ENCODE data around the gene OR51M1. TPM values are rescaled to one million over a fixed set of nuclear protein-coding genes. Genes with fewer than 3 reads are reported as not detected.

OR51M1 gene
- total and polyA plus RNA-seq, 2 of the 13 experiments (the other 11 are each of a cell fraction or from before 2014, with no cell fraction given): not detected

- TF ChIP-seq ZBTB4 (CRISPR knock-in tag; IDR thresholded peaks at IDR 0.05; ENCODE audit: borderline replicate concordance) (no peak), NFRKB (IDR thresholded peaks at IDR 0.05) (no peak), ZNF563 (CRISPR knock-in tag; IDR thresholded peaks at IDR 0.05) (no peak), GTF3A (CRISPR knock-in tag; conservative IDR thresholded peaks at IDR 0.05) (no peak), BCL6 (CRISPR knock-in tag; IDR thresholded peaks at IDR 0.05) (no peak), KLF11 (CRISPR knock-in tag; IDR thresholded peaks at IDR 0.05) (no peak), ZNF616 (CRISPR knock-in tag; IDR thresholded peaks at IDR 0.05; ENCODE audit: low read depth) (no peak)
Measured at GRCh38 chr11:5394091-5394490, 10.5 kb downstream of the OR51M1 start (continued).

- Histone ChIP-seq H3K79me2 (ENCODE audit: insufficient read depth, low read length) (no peaks in the 10 kb centered on the region), H3K27ac (ENCODE audit: extremely low read length, insufficient read depth, low read length) (no peak overlapping the region), H3K4me3 (replicated peaks in 1 of 3; ENCODE audit: insufficient read depth in 1 of 3, low read depth in 2 of 3, low read length in 3 of 3) (no peak overlapping the region), H2AFZ (ENCODE audit: low read length) (no peak overlapping the region), H3K9ac (ENCODE audit: insufficient read depth, low read depth, low read length) (no peak overlapping the region), H3K4me2 (ENCODE audit: low read depth, low read length) (no peak overlapping the region), H3K36me3 (replicated peaks in 1 of 2; ENCODE audit: control insufficient read depth in 1 of 2, insufficient read depth in 2 of 2, low read length in 2 of 2) (no peaks in the 10 kb centered on the region), H3K4me1 (ENCODE audit: insufficient read depth, low read length) (no peaks in the 10 kb centered on the region), H3K27me3 (ENCODE audit: control insufficient read depth in 1 of 2, insufficient read depth in 2 of 2, low read length in 2 of 2) (peaks cover 0 to 8% of the 10 kb centered on the region in 2 experiments; a peak in 1 of 5 replicates), H3K9me3 (ENCODE audit: low read length) (no peaks in the 10 kb centered on the region), H4K20me1 (ENCODE audit: insufficient read depth, low read length) (no peaks in the 10 kb centered on the region)
- DNase-seq (ENCODE audit: low spot score) (no peak), ATAC-seq (no peak), FAIRE-seq (no peak)
- BruUV-seq (replicated peaks): no TSS peak
- CTCF ChIA-PET (ENCODE audit: low intra/inter-chr PET ratio, low total read pairs): no interaction called here
- in situ Hi-C loops (cut with HindIII; ENCODE audit: extremely low pct_ligation_motif_present, low pct_unique_long_range_greater_than_20kb) (no loop called here), intact Hi-C loops (cut with micrococcal nuclease; ENCODE audit: unreplicated experiment) (no loop called here)
- POLR2A ChIA-PET: no interaction called here
- TF ChIP-seq ZNF430 (CRISPR knock-in tag; IDR thresholded peaks at IDR 0.05) (no peak), EEA1 (CRISPR knock-in tag; IDR thresholded peaks at IDR 0.05; ENCODE audit: borderline replicate concordance) (no peak), HNF1A (IDR thresholded peaks at IDR 0.05; ENCODE audit: low read depth) (no peak), HNF1A (CRISPR knock-in tag; IDR thresholded peaks at IDR 0.05; ENCODE audit: borderline replicate concordance) (no peak), MTF1 (CRISPR knock-in tag; IDR thresholded peaks at IDR 0.05) (no peak)
Measured at GRCh38 chr11:5398936-5399335, 15.3 kb downstream of the OR51M1 start.

Data from HepG2 (cell line).